UCSD-AML1 (cell line): Measurements from ENCODE around the gene GATAD2A.

ENCODE experiments used
- DNase-seq: peaks from one replicate; lab custom pipeline; 2025; ENCODE audit not compliant: unreplicated experiment; lab: John Stamatoyannopoulos, UW

Gene GATAD2A

DNA sequence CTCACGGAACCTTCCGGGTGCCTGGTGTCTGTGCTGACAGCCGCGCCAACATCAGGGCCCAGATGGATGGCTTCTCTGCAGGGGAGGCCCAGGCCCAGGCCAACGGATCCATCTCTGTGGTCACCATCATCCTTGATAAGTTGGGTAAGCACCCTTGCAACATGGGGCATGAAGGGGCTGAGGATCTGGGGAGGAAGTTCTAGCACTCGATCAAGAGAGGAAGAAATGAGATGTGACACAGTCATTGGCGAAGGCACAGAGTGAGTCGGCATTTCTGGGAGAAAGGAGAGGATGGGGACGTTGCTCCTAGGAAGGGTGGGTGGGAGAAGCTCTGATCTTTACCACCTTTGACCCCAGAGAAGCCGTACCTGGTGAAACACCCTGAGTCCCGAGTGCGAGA is 137.0 kb downstream of the GATAD2A start:
- peak; percentile 19 for DNase-seq

DNA sequence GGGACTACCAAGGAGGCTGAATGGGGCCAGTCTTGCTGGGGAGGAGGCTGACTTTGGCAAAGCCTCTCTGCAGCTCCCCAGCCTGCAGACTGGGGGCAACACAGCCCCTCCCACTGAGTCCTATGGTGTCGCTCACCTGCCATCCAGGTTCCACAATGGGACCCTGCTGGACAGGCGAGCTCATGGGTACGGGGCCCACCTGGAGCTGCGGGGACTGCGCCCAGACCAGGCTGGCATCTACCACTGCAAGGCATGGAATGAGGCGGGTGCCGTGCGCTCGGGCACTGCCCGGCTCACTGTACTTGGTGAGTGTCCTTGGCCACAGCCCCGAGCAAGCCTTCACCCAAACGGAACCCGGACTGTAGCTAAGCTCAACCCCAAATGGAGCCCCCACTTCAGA is 137.6 kb downstream of the GATAD2A start:
- no peak for DNase-seq

DNA sequence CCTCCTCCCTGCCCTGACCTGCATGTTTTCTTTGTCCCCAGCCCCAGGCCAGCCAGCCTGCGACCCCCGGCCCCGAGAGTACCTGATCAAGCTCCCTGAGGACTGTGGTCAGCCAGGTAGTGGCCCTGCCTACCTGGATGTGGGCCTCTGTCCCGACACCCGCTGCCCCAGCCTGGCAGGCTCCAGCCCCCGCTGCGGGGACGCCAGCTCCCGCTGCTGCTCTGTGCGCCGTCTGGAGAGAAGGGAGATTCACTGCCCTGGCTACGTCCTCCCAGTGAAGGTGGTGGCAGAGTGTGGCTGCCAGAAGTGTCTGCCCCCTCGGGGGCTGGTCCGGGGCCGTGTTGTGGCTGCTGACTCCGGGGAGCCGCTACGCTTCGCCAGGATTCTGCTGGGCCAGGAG is 138.2 kb downstream of the GATAD2A start:
- DNase-seq = no peak

DNA sequence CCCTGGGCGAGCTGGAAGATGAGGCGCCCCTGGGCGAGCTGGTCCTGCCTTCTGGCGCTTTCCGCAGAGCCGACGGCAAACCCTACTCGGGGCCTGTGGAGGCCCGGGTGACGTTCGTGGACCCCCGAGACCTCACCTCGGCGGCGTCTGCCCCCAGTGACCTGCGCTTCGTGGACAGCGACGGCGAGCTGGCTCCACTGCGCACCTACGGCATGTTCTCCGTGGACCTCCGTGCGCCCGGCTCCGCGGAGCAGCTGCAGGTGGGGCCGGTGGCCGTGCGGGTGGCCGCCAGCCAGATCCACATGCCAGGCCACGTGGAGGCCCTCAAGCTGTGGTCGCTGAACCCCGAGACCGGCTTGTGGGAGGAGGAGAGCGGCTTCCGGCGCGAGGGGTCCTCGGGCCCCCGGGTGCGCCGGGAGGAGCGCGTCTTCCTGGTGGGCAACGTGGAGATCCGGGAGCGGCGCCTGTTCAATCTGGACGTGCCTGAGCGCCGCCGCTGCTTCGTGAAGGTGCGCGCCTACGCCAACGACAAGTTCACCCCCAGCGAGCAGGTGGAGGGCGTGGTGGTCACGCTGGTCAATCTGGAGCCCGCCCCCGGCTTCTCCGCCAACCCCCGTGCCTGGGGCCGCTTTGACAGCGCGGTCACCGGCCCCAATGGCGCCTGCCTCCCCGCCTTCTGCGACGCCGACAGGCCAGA is 138.9 kb downstream of the GATAD2A start:
- no peak for DNase-seq

DNA sequence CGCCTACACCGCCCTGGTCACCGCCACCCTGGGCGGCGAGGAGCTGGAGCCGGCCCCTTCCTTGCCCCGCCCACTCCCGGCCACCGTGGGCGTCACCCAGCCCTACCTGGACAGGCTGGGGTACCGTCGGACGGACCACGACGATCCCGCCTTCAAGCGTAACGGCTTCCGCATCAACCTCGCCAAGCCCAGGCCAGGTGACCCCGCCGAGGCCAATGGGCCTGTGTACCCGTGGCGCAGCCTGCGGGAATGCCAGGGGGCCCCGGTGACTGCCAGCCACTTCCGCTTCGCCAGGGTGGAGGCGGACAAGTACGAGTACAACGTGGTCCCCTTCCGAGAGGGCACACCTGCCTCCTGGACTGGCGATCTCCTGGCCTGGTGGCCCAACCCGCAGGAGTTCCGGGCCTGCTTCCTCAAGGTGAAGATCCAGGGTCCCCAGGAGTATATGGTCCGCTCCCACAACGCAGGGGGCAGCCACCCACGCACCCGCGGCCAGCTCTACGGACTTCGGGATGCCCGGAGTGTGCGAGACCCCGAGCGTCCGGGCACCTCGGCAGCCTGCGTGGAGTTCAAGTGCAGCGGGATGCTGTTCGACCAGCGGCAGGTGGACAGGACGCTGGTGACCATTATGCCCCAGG is 139.6 kb downstream of the GATAD2A start:
- no peak for DNase-seq

DNA sequence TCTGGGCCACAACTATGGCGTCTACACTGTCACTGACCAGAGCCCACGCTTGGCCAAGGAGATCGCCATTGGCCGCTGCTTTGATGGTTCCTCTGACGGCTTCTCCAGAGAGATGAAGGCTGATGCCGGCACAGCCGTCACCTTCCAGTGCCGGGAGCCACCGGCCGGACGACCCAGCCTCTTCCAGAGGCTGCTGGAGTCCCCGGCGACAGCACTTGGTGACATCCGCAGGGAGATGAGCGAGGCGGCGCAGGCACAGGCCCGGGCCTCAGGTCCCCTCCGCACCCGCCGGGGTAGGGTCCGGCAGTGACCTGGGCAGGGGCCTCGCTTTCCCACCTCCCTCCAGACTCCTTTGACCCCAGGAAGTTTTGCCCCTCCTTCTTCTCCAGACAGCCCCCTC is 140.2 kb downstream of the GATAD2A start:
- no peak for DNase-seq

DNA sequence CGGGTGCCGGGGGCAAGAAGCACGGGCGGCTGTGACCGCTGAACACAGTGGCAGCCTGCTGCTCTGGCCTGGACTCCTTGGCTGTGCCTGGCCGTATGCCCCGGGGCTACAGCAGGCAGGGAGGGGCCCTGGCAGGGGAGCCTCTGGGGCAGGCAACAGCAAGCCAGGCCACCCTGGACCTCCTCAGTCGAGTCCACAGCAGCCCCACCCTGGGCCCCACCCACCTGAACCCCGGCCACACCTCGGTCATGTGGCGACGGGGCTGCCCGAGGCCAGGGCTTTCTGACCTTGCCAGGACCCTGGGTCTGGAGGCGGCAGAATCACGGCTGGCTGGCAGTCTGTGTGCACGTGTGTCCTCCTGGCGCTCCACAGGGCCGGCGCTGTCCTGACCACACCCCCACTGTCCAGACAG is 141.3 kb downstream of the GATAD2A start:
- DNase-seq = no peak

DNA sequence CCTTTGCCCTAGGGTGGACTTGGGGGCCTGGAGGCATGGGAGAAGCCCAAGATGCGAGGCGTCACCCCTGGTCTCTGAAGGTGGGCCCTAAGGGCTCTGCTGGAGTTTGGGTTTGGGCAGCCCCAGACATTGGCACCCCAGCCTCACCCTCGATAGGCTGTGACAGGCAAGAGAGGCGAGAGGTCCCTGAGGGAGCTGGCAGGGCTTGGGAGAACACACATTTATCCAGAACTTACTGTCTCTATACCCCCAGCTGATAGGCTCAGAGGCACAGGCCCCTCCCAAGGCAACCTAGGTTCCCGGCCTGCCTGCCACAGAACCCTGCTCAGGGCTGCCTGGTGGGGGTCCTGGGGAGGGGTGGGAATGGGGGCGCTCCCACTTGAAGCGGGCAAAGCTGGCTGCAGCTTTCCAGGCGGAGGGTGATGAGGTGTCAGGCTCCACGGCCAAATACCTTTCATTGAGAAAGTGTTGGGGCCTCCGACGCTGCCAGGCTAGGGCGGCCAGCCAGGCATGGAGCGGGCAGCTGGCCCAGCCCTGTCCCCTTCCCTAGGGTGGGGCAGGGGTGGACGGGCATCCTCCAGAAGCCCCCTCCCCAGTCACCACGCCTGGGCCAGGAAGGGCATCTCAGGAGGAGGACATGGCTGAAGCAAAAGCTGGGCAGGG is 142.3 kb downstream of the GATAD2A start:
- no peak for DNase-seq

DNA sequence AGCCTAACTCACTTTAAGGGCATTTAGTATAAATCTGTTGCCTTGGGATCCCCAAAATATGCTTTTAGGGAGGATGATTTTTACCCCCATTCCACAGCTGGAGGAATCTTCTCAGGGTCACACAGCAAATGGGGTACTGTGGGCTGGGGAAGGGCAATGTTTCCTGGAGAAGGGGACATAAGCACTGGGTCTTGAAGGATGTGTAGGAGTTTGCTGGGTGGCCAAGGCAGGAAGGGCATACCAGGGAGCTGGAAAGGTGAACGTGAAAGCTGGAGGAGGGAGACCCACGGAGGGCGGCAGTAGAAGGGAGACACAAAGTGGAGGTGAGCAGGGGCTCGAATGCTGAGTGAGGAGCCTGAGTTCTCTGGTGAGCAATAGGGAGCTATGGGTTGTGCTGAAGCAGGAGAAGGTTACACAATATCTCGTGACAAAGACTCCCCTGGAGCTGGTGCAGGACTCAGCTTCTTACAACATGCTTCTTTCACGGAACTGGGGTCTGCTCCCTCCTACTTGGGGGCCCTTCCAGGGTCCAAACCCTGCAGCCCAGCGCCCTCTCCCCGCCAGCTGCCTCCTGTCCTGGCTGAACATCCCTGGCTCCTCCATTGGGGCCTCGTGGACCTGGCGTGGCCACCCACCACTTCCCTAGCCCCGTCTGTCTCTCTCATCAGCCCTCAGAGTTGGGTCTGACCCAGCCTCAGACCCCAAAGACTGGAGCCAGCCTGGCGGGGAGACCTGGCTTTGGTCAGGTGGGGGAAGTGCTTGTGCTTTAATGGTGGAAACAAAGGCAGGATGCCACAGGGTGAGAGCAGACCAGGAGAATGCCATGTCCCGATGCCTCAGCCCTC is 143.7 kb downstream of the GATAD2A start:
- DNase-seq = no peak

DNA sequence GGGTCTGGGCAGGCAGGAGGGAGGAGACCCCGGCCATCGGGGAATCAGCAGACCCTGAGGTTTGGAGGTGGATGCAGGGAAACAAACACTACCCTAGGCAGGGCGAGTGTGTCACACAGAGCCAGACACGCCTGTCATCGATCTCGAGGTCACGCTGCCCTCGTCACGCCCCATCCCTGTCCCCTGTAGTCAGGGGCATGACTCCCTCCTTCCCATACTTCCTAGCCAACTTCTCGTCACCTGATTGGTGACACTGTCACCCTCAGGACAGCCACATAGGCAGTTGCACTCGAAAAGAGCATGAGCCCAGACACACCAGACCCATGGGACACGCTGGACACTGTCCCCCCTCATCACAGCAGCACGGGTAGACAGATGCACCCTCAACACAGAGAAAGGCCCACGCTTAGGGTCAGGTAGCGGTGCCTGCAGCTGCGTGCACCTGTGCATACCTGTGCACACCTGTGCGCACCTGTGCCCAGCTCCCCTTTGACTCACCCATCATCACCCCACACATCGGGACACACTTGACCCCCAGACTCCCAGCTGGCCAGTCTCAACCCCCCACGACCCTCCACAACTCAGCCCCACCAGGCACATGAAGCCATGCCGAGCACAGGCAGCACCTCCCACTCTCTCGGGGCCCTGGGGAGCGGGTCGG is 144.5 kb downstream of the GATAD2A start:
- no peak for DNase-seq

DNA sequence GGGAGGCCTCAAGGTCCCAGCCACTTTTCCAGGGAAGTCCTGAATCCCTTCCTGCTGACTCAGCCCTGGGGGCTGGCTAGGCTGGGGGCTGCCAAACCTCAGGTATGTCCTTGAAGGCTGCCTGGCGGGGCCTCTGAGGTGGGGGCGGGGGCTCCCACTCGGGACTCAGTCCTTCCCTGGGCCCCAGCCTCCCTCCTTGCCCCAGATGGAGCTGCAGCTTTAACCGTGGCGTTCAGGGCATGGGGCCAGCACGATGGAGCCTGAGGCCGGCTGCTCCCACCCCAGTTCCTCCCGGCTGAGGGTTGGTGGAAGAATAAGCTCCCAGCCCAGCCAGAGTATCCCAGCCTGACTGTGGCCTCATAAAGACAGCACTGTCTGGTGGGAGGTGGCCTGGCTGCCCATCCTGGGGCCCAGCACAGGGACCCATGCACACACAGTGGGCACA is 145.0 kb downstream of the GATAD2A start:
- DNase-seq = no peak

DNA sequence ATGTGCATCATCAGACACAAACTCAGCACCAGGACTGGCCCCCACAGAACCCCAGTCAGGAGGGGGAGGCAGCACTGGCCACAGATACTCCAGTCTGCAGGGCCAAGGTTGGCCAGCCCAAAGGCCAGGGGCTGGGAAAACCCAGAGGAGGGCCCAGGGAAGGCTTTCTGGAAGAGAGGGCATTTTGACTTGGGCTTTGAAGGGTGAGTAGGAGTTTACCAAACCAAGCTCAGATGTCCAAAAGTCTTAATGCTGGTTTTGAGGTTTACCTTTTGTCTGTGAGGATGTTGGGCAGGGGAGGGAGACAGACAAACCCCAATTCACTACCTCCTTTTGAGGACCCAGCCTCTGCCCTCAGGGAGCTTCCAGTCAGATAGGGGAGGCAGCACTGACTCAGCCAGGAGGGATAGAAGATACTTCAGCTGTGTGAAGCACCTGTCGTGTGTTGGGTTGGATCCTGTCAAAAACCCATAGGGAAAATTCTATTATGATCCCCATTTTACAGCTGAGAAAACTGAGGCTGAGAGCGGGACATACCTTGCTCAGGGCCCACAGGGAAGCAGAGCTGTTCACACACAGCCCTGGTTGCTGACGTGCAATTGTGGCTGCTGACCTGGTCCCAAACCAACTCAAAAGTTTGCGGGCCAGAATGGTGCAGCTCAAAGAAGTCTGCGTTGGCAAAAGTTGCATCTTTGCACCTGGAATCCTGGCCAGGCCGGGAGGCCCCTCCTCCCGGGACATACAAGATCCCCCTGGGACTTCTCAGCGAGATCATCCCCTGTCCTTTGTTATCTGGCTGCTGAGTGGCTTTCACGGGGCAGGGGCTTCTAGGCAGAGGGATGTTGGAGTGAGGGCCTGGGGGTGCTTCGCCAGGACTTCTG is 145.7 kb downstream of the GATAD2A start:
- no peak for DNase-seq

DNA sequence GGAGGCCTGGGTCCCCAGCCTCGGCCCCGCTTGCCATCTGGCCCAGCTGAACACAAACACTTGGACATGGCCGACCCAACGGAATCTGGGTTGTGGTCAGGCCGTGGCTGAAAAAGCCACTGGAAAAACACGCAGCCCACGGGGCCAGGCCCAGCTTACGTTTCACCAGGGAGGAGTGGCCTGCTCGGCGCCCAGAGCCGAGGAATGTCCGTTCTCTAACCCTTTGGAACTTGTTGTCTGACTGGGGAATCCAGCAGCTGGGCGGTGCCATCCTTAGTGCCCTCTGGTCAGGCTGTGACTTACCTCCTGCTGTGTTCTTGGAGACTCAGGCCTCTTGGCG is 146.3 kb downstream of the GATAD2A start:
- DNase-seq = no peak

DNA sequence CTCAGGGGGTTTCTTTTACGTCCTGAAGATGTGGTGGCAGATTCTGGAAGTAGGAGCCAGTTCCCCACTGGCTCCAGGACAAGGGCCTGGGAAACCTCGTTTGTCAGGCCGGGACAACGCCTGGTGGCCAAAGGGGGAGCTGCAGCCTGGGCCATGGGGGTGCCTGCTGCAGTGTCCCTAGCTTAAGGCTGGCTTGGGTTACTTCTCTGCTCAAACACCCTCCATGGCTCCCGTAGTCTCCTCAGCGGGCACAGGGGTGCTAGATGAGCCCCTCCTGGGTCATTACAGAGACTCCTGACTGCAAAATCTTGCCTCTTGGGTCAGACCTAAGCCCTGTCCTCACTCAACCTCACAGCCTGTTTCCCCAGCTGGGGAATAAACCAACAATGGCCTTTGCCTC is 147.3 kb downstream of the GATAD2A start:
- peak; percentile 29 for DNase-seq

DNA sequence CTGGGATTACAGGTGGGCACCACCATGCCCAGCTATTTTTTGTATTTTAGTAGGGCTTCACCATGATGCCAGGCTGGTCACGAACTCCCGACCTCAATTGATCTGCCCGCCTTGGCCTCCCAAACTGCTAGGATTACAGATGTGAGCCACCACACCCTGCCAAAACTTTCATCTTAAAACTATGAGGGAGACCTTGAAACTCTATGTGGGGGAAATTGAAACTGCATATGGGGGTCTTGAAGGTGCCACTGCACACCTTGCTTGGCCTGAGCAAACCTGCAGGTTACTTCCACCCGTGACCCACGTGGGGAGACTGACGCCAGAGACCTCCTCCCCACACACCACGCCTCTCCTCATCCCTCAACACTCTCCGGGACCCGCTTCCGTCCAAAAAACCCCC is 148.2 kb downstream of the GATAD2A start:
- no peak for DNase-seq

DNA sequence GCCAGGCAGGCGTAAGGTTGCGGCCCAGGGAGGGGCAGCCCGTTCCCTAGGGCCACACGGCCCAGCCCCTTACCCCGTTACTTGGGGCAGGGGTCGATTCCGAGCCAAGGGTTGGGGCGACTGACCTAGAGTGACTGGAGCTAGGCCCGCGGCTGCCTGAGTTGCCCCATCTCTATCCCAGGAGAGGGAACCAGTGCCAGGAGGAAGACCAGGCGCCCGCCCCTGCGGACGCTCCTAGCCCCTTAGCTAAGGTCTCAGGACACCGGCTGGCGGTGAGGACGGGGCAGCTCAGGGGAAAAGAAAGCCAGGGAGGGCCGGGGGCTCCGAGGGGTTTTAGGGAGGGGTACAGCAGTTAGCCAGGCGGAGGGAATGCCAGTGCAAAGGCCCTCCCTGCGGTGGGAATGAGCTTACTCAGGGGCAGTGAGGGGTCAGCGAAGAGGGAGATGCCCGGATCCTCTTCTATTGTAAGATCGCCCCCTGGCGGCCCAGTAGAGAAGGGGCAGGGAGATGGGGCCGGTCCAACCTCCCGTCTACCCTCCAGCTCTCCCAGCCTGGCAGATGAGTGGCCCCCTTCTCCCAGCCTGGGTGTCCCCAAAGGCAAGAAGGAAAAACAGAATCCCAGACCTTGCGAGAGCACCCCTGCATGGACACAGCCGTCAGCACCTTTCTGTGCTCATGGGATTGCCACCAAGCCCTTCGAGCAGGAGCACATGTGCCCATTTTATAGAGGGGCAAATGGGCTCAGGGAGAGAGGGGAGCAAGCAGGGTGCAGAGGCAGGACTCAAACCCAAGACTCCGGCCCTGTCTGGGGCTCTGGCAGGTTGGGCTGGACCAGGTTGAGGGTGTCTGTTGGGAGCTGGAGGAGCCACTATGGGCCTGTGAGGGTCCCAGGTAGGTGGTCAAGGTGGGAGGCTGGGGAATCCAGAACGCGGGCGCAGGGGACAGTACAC is 148.9 kb downstream of the GATAD2A start:
- DNase-seq = peak; percentile 41

DNA sequence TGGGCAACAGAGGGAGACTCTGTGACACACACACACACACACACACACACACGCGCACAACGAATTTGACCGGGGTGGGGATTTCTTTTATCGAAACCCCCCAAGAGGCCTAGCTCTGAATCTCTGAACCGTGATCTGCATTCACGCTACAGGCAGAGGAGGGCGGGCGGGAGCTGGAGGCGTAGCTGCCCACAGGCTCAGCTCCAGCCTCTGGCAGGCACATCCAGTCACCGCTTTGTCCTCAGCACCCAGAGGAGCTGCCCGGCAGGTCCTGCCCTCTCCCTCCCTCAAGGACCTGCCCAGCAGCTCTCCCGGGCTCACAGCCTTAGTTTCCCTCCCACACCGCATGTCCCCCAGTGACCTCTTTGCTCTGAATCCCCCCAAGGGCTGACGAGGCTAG is 152.6 kb downstream of the GATAD2A start:
- DNase-seq = no peak
